OCI-LY3 (cell line): ENCODE data around the gene PIGA.

ENCODE experiments used
- EZH2phosphoT487 ChIP-seq: fragments of 200-600 bp; shearing (Covaris generic); IDR thresholded peaks from 2 replicates; pipeline ENCODE4 v1.6.1; 2018; ENCODE audit warnings: antibody characterized with exemption, mixed run types, low read depth
- TF ChIP-seq, protein P1 (sequence below): fragments of 200-600, 300-600 bp; sonication (generic); IDR thresholded peaks from 2 replicates; pipeline ENCODE4 v1.5.1; 2014; ENCODE audit warnings: antibody characterized with exemption, low read length, low read depth

DNA sequence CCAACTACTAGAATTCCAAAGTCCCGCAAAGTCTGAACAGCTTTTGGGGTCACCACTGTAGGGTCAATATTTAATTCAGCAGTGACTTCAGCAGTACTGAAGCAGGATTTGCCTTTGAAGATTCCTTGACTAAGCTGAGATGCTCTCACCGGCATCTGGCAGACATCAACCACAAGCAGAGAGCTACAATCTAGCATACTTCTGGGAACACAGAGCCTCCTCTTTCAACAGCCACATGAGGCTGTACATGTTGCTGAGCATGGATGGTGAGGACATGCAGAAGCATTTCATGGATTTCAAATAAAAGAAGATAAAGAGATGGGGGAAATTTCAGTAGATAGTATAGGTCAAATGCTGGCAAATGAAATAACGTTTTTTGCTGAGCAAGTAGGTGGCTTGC, 13.3 kb downstream of the PIGA start:
- no peak for TF ChIP-seq EZH2phosphoT487
- TF ChIP-seq, protein P1, sequence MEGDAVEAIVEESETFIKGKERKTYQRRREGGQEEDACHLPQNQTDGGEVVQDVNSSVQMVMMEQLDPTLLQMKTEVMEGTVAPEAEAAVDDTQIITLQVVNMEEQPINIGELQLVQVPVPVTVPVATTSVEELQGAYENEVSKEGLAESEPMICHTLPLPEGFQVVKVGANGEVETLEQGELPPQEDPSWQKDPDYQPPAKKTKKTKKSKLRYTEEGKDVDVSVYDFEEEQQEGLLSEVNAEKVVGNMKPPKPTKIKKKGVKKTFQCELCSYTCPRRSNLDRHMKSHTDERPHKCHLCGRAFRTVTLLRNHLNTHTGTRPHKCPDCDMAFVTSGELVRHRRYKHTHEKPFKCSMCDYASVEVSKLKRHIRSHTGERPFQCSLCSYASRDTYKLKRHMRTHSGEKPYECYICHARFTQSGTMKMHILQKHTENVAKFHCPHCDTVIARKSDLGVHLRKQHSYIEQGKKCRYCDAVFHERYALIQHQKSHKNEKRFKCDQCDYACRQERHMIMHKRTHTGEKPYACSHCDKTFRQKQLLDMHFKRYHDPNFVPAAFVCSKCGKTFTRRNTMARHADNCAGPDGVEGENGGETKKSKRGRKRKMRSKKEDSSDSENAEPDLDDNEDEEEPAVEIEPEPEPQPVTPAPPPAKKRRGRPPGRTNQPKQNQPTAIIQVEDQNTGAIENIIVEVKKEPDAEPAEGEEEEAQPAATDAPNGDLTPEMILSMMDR: no peak
